Fibroblast of the aortic adventitia (primary cell): ENCODE results near the gene DENND5B. TPM values are rescaled to one million over a fixed set of nuclear protein-coding genes. Genes with fewer than 3 reads are reported as not detected.

Source experiments
- DNase-seq: peaks from one replicate; pipeline ENCODE4 v3.0.0-alpha.2; 2010; ENCODE audit warnings: low read depth
- H3K4me3 ChIP-seq: 2 replicates; pipeline ENCODE4 v1.5.1; 2011; ENCODE audit warnings: low read depth, mild to moderate bottlenecking, control low read depth, low read length, moderate library complexity
- total RNA-seq: library from RNA; depleted of rRNA; stranded (reverse); fragments of >200 nt; gene quantifications from 2 replicates; pipeline ENCODE4 v1.2.3, GENCODE V29; 2012; ENCODE audit warnings: low replicate concordance
- TF ChIP-seq, protein P1 (sequence below): IDR thresholded peaks from 2 replicates; pipeline ENCODE4 v1.5.1; 2011; ENCODE audit warnings: mild to moderate bottlenecking, low read length, control low read depth, inconsistent platforms; ENCODE audit not compliant: insufficient read depth

The DENND5B gene
- total RNA-seq, 1 donor, result 19.2 TPM

DNA sequence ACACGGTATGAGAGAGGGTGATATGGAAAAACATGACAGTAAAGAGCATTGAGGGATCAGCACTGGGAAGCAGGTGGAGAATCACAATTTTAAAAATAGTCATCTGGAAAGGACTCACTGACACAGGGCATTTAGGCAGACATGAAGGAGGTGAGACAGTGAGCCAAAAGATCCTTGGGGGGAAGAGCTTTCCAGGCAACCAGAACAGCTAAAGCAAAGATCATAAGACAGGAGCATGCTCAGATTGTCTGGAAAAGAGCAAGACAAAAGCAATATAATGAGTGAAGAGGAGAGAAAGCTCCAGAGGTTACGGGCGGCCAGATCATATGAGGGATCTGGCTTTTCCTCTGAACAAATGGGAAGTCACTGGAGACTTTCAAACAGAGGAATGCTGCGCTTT lies 63.9 kb downstream of the DENND5B start:
- H3K4me3 ChIP-seq, result no peak overlapping the region
- TF ChIP-seq, protein P1, sequence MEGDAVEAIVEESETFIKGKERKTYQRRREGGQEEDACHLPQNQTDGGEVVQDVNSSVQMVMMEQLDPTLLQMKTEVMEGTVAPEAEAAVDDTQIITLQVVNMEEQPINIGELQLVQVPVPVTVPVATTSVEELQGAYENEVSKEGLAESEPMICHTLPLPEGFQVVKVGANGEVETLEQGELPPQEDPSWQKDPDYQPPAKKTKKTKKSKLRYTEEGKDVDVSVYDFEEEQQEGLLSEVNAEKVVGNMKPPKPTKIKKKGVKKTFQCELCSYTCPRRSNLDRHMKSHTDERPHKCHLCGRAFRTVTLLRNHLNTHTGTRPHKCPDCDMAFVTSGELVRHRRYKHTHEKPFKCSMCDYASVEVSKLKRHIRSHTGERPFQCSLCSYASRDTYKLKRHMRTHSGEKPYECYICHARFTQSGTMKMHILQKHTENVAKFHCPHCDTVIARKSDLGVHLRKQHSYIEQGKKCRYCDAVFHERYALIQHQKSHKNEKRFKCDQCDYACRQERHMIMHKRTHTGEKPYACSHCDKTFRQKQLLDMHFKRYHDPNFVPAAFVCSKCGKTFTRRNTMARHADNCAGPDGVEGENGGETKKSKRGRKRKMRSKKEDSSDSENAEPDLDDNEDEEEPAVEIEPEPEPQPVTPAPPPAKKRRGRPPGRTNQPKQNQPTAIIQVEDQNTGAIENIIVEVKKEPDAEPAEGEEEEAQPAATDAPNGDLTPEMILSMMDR, result no peak
- DNase-seq, result no peak

DNA sequence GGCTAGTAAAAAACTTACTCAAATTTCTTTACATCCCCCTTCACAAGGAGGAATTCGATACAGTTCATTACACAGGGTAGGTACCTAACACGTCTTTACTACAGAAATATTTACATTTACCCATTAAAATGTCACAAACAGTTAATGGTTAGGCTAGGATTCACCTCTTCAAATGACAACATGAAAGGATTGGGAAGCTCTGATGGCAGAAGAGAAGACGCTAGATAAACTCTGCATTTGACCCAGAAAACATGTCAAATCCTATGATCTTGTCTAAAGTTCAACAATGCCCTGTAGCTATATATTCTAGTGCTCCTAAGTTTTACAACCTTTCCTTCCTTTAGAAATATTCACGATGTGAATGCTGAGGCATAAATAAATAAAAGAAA lies 64.8 kb downstream of the DENND5B start:
- H3K4me3 ChIP-seq, result no peak overlapping the region
- TF ChIP-seq, protein P1, result no peak

DNA sequence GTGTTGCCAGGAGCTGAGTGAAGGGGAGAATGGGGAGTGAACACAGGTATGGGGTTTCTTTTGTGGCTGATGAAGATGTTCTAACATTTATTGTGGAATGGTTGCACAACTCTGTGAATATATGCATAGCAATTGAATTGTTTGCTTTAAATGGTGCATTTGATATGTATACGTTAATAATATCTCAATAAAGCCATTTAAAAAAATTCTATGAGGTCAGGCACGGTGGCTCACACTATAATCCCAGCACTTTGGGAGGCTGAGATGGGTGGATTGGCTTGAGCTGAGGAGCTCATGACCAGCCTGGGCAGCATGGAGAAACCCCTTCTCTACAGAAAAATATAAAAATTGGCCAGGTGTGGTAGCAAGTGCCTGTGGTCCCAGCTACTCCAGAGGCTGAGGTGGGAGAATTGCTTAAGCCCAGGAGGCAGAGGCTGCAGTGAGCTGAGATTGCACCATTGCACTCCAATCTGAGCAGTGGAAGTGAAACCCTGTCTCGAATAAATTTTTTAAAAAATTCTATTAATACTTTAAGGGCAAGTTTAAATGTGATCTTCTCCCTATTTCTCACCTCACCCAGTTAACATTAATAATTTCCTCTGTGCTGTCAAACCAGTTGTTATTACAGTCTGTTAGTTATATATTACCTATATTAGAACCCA lies 65.3 kb downstream of the DENND5B start:
- no peak for DNase-seq
- TF ChIP-seq, protein P1, result no peak
- no peak overlapping the region for H3K4me3 ChIP-seq

More for the DNA sequence above, 64.8 kb downstream of the DENND5B start:
- no peak for DNase-seq

- no peak overlapping the region for H3K4me3 ChIP-seq
- peak; percentile 56 for DNase-seq
- TF ChIP-seq, protein P1, result no peak
Measured at GRCh38 chr12:31524791-31525495, 66.0 kb downstream of the DENND5B start.

DNA sequence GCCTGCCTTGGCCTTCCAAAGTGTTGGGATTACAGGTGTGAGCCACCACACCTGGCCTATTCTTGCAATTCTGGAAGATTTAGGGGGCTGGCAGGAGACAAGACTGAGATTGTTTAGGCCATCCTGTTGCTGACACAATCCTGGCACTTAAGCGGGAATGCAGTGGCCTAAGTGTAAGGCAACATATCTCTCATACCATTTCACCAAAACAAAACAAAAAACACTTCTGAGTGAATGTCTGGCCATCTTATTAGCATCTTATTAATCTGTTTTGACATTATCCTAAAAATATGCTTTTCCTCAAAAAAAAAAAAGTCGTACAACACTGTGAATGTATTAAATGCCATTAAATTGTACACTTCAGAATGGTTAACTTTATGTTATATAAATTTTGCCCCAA lies 67.6 kb downstream of the DENND5B start:
- DNase-seq, result peak; percentile 13
- TF ChIP-seq, protein P1, result no peak
- no peak overlapping the region for H3K4me3 ChIP-seq

DNA sequence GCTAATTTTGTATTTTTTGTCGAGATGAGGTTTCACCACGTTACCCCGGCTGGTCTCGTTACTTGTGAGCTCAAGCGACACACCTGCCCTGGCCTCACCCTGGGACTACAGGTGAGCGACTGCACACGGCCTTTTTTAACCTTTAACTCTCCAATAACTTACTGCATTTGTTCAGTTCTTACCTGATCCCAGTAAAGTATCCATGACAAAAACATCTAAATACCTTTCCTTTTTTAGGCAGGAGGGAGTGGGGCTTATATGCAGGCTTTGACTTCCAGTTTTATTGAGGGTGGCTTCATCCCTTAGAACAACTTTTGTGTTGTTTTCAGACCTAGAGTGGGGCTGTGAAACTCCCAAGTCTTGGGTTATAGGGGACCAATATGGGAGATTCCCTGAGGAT lies 68.3 kb downstream of the DENND5B start:
- H3K4me3 ChIP-seq, result no peak overlapping the region
- no peak for DNase-seq
- TF ChIP-seq, protein P1, result no peak
